Measurements from ENCODE around the gene PTPN2.
A peak's percentile ranks its signal among the peaks of the same experiment; 100 is the strongest.
"Not testable (repeated sequence)": the region's sequence is repeated elsewhere in the genome, so short reads cannot be mapped to it uniquely, and the experiment has no call there.

PTPN2 gene

DNA sequence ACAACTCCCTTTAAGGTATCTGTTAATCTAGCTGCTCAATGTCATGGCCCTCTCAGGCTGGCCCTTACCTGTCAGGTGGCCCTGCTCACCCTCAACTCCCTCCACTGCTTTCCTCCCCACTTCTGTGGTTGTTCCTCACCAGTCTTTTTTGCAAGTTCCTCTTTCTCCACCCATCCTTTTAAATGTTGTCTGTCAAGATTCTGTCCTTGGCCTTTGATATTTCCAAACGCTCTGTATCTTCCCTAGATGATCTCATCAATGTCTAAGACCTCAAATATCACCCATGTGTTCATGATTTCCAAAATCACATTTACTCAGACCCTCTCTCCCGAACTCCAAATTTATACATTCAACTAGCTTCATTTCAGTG, 3.5 kb downstream of the PTPN2 start:
- Histone ChIP-seq H3K27ac (replicated peaks) (peak overlapping the region; percentile 78), H3K4me3 (replicated peaks; ENCODE audit: insufficient read depth, low read length) (no peak overlapping the region), H3K27me3 (ENCODE audit: insufficient read depth, poor library complexity, severe bottlenecking) (no peaks in the 10 kb centered on the region)
- TF ChIP-seq SPI1 (IDR thresholded peaks at IDR 0.05; ENCODE audit: borderline replicate concordance, low read depth) (peak; percentile 83), POLR2AphosphoS5 (IDR thresholded peaks at IDR 0.05; ENCODE audit: low read depth) (peak; percentile 20; the same call in 1 of the 2 replicates), GABPA (IDR thresholded peaks at IDR 0.05; ENCODE audit: low read depth) (no peak)
- TF ChIP-seq, protein P1, sequence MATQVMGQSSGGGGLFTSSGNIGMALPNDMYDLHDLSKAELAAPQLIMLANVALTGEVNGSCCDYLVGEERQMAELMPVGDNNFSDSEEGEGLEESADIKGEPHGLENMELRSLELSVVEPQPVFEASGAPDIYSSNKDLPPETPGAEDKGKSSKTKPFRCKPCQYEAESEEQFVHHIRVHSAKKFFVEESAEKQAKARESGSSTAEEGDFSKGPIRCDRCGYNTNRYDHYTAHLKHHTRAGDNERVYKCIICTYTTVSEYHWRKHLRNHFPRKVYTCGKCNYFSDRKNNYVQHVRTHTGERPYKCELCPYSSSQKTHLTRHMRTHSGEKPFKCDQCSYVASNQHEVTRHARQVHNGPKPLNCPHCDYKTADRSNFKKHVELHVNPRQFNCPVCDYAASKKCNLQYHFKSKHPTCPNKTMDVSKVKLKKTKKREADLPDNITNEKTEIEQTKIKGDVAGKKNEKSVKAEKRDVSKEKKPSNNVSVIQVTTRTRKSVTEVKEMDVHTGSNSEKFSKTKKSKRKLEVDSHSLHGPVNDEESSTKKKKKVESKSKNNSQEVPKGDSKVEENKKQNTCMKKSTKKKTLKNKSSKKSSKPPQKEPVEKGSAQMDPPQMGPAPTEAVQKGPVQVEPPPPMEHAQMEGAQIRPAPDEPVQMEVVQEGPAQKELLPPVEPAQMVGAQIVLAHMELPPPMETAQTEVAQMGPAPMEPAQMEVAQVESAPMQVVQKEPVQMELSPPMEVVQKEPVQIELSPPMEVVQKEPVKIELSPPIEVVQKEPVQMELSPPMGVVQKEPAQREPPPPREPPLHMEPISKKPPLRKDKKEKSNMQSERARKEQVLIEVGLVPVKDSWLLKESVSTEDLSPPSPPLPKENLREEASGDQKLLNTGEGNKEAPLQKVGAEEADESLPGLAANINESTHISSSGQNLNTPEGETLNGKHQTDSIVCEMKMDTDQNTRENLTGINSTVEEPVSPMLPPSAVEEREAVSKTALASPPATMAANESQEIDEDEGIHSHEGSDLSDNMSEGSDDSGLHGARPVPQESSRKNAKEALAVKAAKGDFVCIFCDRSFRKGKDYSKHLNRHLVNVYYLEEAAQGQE (IDR thresholded peaks at IDR 0.05; ENCODE audit: insufficient replicate concordance, low read depth) = no peak
- TF ChIP-seq, protein P2, sequence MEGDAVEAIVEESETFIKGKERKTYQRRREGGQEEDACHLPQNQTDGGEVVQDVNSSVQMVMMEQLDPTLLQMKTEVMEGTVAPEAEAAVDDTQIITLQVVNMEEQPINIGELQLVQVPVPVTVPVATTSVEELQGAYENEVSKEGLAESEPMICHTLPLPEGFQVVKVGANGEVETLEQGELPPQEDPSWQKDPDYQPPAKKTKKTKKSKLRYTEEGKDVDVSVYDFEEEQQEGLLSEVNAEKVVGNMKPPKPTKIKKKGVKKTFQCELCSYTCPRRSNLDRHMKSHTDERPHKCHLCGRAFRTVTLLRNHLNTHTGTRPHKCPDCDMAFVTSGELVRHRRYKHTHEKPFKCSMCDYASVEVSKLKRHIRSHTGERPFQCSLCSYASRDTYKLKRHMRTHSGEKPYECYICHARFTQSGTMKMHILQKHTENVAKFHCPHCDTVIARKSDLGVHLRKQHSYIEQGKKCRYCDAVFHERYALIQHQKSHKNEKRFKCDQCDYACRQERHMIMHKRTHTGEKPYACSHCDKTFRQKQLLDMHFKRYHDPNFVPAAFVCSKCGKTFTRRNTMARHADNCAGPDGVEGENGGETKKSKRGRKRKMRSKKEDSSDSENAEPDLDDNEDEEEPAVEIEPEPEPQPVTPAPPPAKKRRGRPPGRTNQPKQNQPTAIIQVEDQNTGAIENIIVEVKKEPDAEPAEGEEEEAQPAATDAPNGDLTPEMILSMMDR (IDR thresholded peaks at IDR 0.05; ENCODE audit: insufficient read depth, low read length) = no peak
- DNase-seq (ENCODE audit: low read depth in 1 of 2, low spot score in 1 of 2) = peak; percentile 67 to 84

DNA sequence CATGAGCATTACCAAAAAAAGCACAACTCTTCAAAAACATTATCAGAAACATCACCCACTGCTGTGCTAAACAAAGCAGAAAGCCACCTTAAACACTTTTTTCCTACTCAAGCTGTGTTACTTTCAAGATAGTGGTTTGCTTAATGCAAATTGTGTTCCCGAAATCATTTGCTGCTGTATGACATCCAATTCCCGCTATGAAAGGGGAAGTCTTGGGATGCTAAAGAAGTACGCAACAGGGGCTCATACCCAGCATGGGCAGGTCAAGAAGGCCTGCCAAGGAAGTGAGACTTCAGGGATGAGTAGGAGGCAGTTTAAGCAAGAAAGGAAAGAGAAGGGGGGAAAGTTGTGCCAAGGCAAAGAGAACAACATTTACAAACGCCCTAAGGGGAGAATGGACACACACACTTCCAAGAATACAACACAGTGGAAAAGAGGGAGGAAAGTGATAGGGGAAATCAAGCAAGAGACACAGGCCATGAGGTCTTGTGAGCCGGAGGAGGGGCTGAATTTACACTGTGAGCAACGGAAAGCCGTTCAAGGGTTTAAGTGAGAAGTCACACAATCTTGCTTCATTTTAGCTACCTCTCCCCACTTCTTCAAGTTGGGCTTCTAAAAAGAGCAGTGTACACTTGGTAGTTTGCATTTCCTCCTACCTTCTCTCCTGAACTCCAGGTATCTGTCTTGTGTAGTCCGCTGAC, 4.0 kb downstream of the PTPN2 start:
- TF ChIP-seq SPI1 (IDR thresholded peaks at IDR 0.05; ENCODE audit: borderline replicate concordance, low read depth) (peak; percentile 89), POLR2AphosphoS5 (IDR thresholded peaks at IDR 0.05; ENCODE audit: low read depth) (no peak)
- Histone ChIP-seq H3K4me3 (replicated peaks; ENCODE audit: insufficient read depth, low read length) (no peak overlapping the region), H3K27ac (replicated peaks) (peak overlapping the region; percentile 78), H3K27me3 (ENCODE audit: insufficient read depth, poor library complexity, severe bottlenecking) (no peaks in the 10 kb centered on the region)
- peak; percentile 71 to 75 for DNase-seq (ENCODE audit: low read depth in 1 of 2, low spot score in 1 of 2)

DNA sequence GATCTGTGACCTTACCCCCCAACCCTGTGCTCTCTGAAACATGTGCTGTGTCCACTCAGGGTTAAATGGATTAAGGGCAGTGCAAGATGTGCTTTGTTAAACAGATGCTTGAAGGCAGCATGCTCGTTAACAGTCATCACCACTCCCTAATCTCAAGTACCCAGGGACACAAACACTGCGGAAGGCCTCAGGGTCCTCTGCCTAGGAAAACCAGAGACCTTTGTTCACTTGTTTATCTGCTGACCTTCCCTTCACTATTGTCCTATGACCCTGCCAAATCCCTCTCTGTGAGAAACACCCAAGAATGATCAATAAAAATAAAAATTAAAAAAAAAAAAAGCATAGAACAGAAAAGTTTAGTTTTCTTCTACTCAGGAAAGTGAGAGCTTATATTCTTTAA, 9.0 kb downstream of the PTPN2 start:
- H3K27ac ChIP-seq (replicated peaks); H3K27me3 ChIP-seq (ENCODE audit: insufficient read depth, poor library complexity, severe bottlenecking); DNase-seq (ENCODE audit: low read depth in 1 of 2, low spot score in 1 of 2); H3K4me3 ChIP-seq (replicated peaks; ENCODE audit: insufficient read depth, low read length): not testable (repeated sequence)

DNA sequence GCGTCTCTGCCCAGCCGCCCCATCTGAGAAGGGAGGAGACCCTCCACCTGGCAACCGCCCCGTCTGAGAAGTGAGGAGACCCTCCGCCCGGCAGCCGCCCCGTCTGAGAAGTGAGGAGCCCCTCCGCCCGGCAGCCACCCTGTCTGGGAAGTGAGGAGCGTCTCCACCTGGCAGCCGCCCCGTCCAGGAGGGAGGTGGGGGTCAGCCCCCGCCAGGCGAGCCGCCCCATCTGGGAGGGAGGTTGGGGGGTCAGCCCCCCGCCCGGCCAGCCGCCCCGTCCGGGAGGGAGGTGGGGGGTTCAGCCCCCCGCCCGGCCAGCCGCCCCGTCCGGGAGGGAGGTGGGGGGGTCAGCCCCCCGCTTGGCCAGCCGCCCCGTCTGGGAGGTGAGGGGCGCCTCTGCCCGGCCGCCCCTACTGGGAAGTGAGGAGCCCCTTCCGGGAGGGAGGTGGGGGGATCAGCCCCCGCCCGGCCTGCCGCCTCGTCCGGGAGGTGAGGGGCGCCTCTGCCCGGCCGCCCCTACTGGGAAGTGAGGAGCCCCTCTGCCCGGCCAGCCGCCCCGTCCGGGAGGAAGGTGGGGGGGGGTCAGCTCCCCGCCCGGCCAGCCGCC, 10.0 kb downstream of the PTPN2 start:
- not testable (repeated sequence) for H3K27me3 ChIP-seq (ENCODE audit: insufficient read depth, poor library complexity, severe bottlenecking); H3K4me3 ChIP-seq (replicated peaks; ENCODE audit: insufficient read depth, low read length); H3K27ac ChIP-seq (replicated peaks); DNase-seq (ENCODE audit: low read depth in 1 of 2, low spot score in 1 of 2)

DNA sequence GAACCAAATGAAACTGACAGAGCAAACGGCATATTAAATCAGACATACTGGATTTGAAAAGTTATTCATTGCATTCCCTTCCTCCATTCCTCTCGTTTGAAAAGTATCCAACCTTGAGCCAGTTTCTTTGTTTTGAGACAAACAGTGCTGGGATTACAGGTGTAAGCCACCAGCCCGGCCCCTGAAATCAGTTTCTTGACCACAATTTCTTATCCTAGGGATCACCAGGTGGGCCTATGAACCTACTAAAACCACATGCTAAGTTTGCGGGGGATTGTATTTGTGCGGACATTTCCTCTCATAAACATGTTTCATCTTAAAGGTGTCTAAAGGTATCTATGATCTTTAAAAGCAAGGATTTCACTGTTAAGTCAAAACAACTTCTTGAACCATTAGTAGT, 11.6 kb downstream of the PTPN2 start:
- Histone ChIP-seq H3K27ac (replicated peaks) (no peak overlapping the region), H3K4me3 (replicated peaks; ENCODE audit: insufficient read depth, low read length) (no peak overlapping the region), H3K27me3 (ENCODE audit: insufficient read depth, poor library complexity, severe bottlenecking) (no peaks in the 10 kb centered on the region)
- TF ChIP-seq POLR2AphosphoS5 (IDR thresholded peaks at IDR 0.05; ENCODE audit: low read depth) (no peak), SPI1 (IDR thresholded peaks at IDR 0.05; ENCODE audit: borderline replicate concordance, low read depth) (no peak), GABPA (IDR thresholded peaks at IDR 0.05; ENCODE audit: low read depth) (no peak)
- TF ChIP-seq, protein P1 (IDR thresholded peaks at IDR 0.05; ENCODE audit: insufficient replicate concordance, low read depth) = no peak
- TF ChIP-seq, protein P2 (IDR thresholded peaks at IDR 0.05; ENCODE audit: insufficient read depth, low read length) = no peak
- no peak for DNase-seq (ENCODE audit: low read depth in 1 of 2, low spot score in 1 of 2)
